ENCODE measurements around the gene FBXO24. TPM values are rescaled to one million over a fixed set of nuclear protein-coding genes. Genes with fewer than 3 reads are reported as not detected.
A peak's percentile ranks its signal among the peaks of the same experiment; 100 is the strongest.

The FBXO24 gene
- total and polyA plus RNA-seq, 10 donors: 0.54 to 1.6 (median 1.2) TPM; not detected in 1

- 85 to 91% (median 91%) methylated on average over 6 of the region's 6 CpGs for WGBS, 5 donors
- H3K4me1 ChIP-seq: peaks cover 30 to 67% (median 55%) of the 10 kb centered on the region in 6 donors
- H3K36me3 ChIP-seq: peaks cover 0 to 38% (median 16%) of the 10 kb centered on the region in 6 donors
- H3K27ac ChIP-seq: peak overlapping the region in 6 of 8 donors; percentile 38 to 85 (median 74)
- H3K9me3 ChIP-seq: no peaks in the 10 kb centered on the region
- peaks cover 0 to 16% (median 0%) of the 10 kb centered on the region in 7 donors for H3K27me3 ChIP-seq (replicated peaks in 1 of 7)
- intact Hi-C loops (cut with DNase I; ENCODE audit: low total_unique reads): no loop called here
- DNase-seq: no peak
- H3K4me3 ChIP-seq: no peak overlapping the region
- TF ChIP-seq POLR2A (IDR thresholded peaks at IDR 0.05): no peak
- peak in 2 of 3 donors; percentile 26 to 35 for TF ChIP-seq POLR2AphosphoS5 (IDR thresholded peaks at IDR 0.05)
These were observed 20.1 kb upstream of the FBXO24 start for GRCh38 chr7:100566018-100566531.

- peak overlapping the region; percentile 27 to 85 (median 68) for H3K27ac ChIP-seq
These were observed 18.9 kb upstream of the FBXO24 start for GRCh38 chr7:100567031-100567730.

GRCh38 chr7:100567751-100568175 lies 18.4 kb upstream of the FBXO24 start:
- Histone ChIP-seq H3K36me3 (peaks cover 0 to 33% (median 10%) of the 10 kb centered on the region in 6 donors), H3K27me3 (replicated peaks in 1 of 7) (peaks cover 0 to 17% (median 0%) of the 10 kb centered on the region in 7 donors), H3K4me3 (no peak overlapping the region), H3K9me3 (no peaks in the 10 kb centered on the region), H3K27ac (peak overlapping the region; percentile 29 to 85 (median 68)), H3K4me1 (peaks cover 30 to 84% (median 58%) of the 10 kb centered on the region in 6 donors)
- no peak for TF ChIP-seq POLR2AphosphoS5 (IDR thresholded peaks at IDR 0.05)
- no peak for TF ChIP-seq CTCF (IDR thresholded peaks at IDR 0.05 in 8 of 11, conservative IDR thresholded peaks at IDR 0.05 in 3 of 11)
- no peak for TF ChIP-seq POLR2A (IDR thresholded peaks at IDR 0.05)
- peak; percentile 78 for DNase-seq
- 11 to 32% (median 19%) methylated on average over 3 of the region's 3 CpGs for WGBS, 5 donors
- intact Hi-C loops (cut with DNase I; ENCODE audit: low total_unique reads): no loop called here

More at GRCh38 chr7:100567031-100567730, 18.9 kb upstream of the FBXO24 start:
- Histone ChIP-seq H3K4me3 (no peak overlapping the region), H3K36me3 (peaks cover 0 to 33% (median 11%) of the 10 kb centered on the region in 6 donors), H3K9me3 (no peaks in the 10 kb centered on the region), H3K4me1 (peaks cover 30 to 78% (median 58%) of the 10 kb centered on the region in 6 donors), H3K27me3 (replicated peaks in 1 of 7) (peaks cover 0 to 17% (median 0%) of the 10 kb centered on the region in 7 donors)
- intact Hi-C loops (cut with DNase I; ENCODE audit: low total_unique reads): no loop called here
- 66 to 76% (median 72%) methylated on average over 9 to 12 of the region's 12 CpGs for WGBS, 5 donors
- peak; percentile 56 for DNase-seq
- TF ChIP-seq POLR2AphosphoS5 (IDR thresholded peaks at IDR 0.05) (peak in 2 of 3 donors; percentile 9 to 59), POLR2A (IDR thresholded peaks at IDR 0.05) (no peak), CTCF (IDR thresholded peaks at IDR 0.05 in 8 of 11, conservative IDR thresholded peaks at IDR 0.05 in 3 of 11) (no peak)

- Histone ChIP-seq H3K4me3 (no peak overlapping the region), H3K9me3 (no peaks in the 10 kb centered on the region), H3K36me3 (peaks cover 0 to 33% (median 12%) of the 10 kb centered on the region in 6 donors), H3K27ac (peak overlapping the region; percentile 29 to 85 (median 71)), H3K27me3 (replicated peaks in 1 of 7) (peaks cover 0 to 17% (median 0%) of the 10 kb centered on the region in 7 donors), H3K4me1 (peaks cover 30 to 83% (median 58%) of the 10 kb centered on the region in 6 donors)
- no peak for TF ChIP-seq POLR2A (IDR thresholded peaks at IDR 0.05)
- peak; percentile 30 to 75 (median 68) for TF ChIP-seq POLR2AphosphoS5 (IDR thresholded peaks at IDR 0.05)
- 62 to 69% (median 66%) methylated on average over 3 to 10 of the region's 11 CpGs for WGBS, 5 donors
- peak; percentile 87 for DNase-seq
- intact Hi-C loops (cut with DNase I; ENCODE audit: low total_unique reads): no loop called here
These were observed 17.8 kb upstream of the FBXO24 start for GRCh38 chr7:100568176-100568895.
